Measurements from ENCODE around the gene ZBTB48. TPM values are rescaled to one million over a fixed set of nuclear protein-coding genes. Genes with fewer than 3 reads are reported as not detected.

Gene ZBTB48
- total RNA-seq, 1 experiment from 2014 or later: 41.9 TPM

DNA sequence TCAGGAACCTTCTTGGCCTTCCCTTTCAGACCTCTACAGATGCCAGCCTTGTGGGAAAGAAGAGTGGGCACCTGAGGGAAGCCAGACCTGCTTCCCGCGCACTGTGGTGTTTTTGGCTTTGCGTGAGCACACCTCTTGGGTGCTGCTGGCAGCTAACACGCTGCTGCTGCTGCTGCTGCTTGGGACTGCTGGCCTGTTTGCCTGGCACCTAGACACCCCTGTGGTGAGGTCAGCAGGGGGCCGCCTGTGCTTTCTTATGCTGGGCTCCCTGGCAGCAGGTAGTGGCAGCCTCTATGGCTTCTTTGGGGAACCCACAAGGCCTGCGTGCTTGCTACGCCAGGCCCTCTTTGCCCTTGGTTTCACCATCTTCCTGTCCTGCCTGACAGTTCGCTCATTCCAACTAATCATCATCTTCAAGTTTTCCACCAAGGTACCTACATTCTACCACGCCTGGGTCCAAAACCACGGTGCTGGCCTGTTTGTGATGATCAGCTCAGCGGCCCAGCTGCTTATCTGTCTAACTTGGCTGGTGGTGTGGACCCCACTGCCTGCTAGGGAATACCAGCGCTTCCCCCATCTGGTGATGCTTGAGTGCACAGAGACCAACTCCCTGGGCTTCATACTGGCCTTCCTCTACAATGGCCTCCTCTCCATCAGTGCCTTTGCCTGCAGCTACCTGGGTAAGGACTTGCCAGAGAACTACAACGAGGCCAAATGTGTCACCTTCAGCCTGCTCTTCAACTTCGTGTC, 995 bp upstream of the ZBTB48 start:
- peak overlapping the region; percentile 48 for H3K27ac ChIP-seq (ENCODE audit: low read depth, low read length)

More for the DNA sequence above, 995 bp upstream of the ZBTB48 start:
- ChIA-PET POLR2A (no interaction called here), CTCF (interaction anchor here (1.4 kb wide), 1 partner anchor 8 kb away, joined by 3 read pairs; no protein-coding TSS in a partner anchor), RAD21 (ENCODE audit: low non-redundant PET in 1 of 2, low total read pairs in 2 of 2, uncharacterized antibody in 2 of 2, unreplicated experiment in 2 of 2) (no interaction called here)
- DNase-seq (ENCODE audit: low read depth, low spot score) (no peak), ATAC-seq (no peak)
- Histone ChIP-seq H3K4me1 (ENCODE audit: control insufficient read depth in 1 of 2, insufficient read depth in 2 of 2, low read length in 2 of 2) (peaks cover 14 to 23% of the 10 kb centered on the region in 2 experiments), H3K9me3 (ENCODE audit: control insufficient read depth in 1 of 2, insufficient read depth in 1 of 2, low read depth in 1 of 2, low read length in 2 of 2) (no peaks in the 10 kb centered on the region), H3K9me2 (ENCODE audit: insufficient read depth) (no peaks in the 10 kb centered on the region), H3K4me2 (ENCODE audit: low read length) (peak overlapping the region; percentile 84), H3K36me3 (ENCODE audit: control insufficient read depth in 1 of 2, insufficient read depth in 2 of 2, low read length in 2 of 2) (peaks cover 0 to 2% of the 10 kb centered on the region in 2 experiments; a peak in 1 of 4 replicates), H3K9ac (ENCODE audit: low read length) (no peak overlapping the region), H4K20me1 (ENCODE audit: insufficient read depth) (no peaks in the 10 kb centered on the region), H2AFZ (ENCODE audit: low read depth, low read length, poor library complexity, severe bottlenecking) (no peak overlapping the region), H3K79me2 (ENCODE audit: insufficient read depth, low read length) (peaks cover 30% of the 10 kb centered on the region), H3K27me3 (ENCODE audit: insufficient read depth, low read length) (no peaks in the 10 kb centered on the region), H3K4me3 (replicated peaks in 1 of 2; ENCODE audit: low read depth in 1 of 2, low read length in 2 of 2) (no peak overlapping the region)
- intact Hi-C loops (cut with micrococcal nuclease): no loop called here
- BruUV-seq (replicated peaks): no TSS peak
- no peak for TF ChIP-seq ELF1 (IDR thresholded peaks at IDR 0.05; ENCODE audit: borderline replicate concordance, low read depth)
- no peak for TF ChIP-seq POLR2AphosphoS5 (IDR thresholded peaks at IDR 0.05; ENCODE audit: low read depth, low read length)
- no peak for TF ChIP-seq JUND (IDR thresholded peaks at IDR 0.05)
- TF ChIP-seq, protein P1, sequence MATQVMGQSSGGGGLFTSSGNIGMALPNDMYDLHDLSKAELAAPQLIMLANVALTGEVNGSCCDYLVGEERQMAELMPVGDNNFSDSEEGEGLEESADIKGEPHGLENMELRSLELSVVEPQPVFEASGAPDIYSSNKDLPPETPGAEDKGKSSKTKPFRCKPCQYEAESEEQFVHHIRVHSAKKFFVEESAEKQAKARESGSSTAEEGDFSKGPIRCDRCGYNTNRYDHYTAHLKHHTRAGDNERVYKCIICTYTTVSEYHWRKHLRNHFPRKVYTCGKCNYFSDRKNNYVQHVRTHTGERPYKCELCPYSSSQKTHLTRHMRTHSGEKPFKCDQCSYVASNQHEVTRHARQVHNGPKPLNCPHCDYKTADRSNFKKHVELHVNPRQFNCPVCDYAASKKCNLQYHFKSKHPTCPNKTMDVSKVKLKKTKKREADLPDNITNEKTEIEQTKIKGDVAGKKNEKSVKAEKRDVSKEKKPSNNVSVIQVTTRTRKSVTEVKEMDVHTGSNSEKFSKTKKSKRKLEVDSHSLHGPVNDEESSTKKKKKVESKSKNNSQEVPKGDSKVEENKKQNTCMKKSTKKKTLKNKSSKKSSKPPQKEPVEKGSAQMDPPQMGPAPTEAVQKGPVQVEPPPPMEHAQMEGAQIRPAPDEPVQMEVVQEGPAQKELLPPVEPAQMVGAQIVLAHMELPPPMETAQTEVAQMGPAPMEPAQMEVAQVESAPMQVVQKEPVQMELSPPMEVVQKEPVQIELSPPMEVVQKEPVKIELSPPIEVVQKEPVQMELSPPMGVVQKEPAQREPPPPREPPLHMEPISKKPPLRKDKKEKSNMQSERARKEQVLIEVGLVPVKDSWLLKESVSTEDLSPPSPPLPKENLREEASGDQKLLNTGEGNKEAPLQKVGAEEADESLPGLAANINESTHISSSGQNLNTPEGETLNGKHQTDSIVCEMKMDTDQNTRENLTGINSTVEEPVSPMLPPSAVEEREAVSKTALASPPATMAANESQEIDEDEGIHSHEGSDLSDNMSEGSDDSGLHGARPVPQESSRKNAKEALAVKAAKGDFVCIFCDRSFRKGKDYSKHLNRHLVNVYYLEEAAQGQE (IDR thresholded peaks at IDR 0.05; ENCODE audit: low read depth): no peak
- TF ChIP-seq ZBTB33 (IDR thresholded peaks at IDR 0.05; ENCODE audit: extremely low read depth, insufficient replicate concordance, low read length): no peak
- no peak for TF ChIP-seq ATF3 (IDR thresholded peaks at IDR 0.05)
- no peak for TF ChIP-seq EZH2 (IDR thresholded peaks at IDR 0.05)
- no peak for TF ChIP-seq YY1 (IDR thresholded peaks at IDR 0.05; ENCODE audit: extremely low read depth, insufficient replicate concordance, low read depth, low read length)
- no peak for TF ChIP-seq POLR2A (IDR thresholded peaks at IDR 0.05; ENCODE audit: borderline replicate concordance, extremely low read depth, insufficient read depth, insufficient read length)

Measured in HCT116 (cell line).